Ramos (cell line): ENCODE measurements around the gene OR2J3.
"Not testable (repeated sequence)": the region's sequence is repeated elsewhere in the genome, so short reads cannot be mapped to it uniquely, and the experiment has no call there.

Experiments
- in situ Hi-C: fragments of 300-500 bp; cut with MboI; formaldehyde crosslinking; loops from one replicate; pipeline ENCODE4 v1.14.3; 2022; ENCODE audit warnings: low sequenced_read_pairs; ENCODE audit not compliant: unreplicated experiment

Gene OR2J3

GRCh38 chr6:29155182-29155581 lies 47.3 kb downstream of the OR2J3 start:
- in situ Hi-C loops, result not testable (repeated sequence)

- in situ Hi-C loops, result not testable (repeated sequence)
Measured at GRCh38 chr6:29159922-29160321, 52.1 kb downstream of the OR2J3 start.
